ENCODE measurements around the gene SCN8A.

SCN8A gene

GRCh38 chr12:51672334-51672733 is 81.3 kb downstream of the SCN8A start:
- no peak for DNase-seq (ENCODE audit: low read depth)

GRCh38 chr12:51675071-51675803 is 84.2 kb downstream of the SCN8A start:
- DNase-seq (ENCODE audit: low read depth), result no peak

GRCh38 chr12:51676875-51677274 is 85.8 kb downstream of the SCN8A start:
- DNase-seq (ENCODE audit: low read depth), result no peak

- no peak for DNase-seq (ENCODE audit: low read depth)
Measured at GRCh38 chr12:51677284-51677968, 86.4 kb downstream of the SCN8A start.

DNA sequence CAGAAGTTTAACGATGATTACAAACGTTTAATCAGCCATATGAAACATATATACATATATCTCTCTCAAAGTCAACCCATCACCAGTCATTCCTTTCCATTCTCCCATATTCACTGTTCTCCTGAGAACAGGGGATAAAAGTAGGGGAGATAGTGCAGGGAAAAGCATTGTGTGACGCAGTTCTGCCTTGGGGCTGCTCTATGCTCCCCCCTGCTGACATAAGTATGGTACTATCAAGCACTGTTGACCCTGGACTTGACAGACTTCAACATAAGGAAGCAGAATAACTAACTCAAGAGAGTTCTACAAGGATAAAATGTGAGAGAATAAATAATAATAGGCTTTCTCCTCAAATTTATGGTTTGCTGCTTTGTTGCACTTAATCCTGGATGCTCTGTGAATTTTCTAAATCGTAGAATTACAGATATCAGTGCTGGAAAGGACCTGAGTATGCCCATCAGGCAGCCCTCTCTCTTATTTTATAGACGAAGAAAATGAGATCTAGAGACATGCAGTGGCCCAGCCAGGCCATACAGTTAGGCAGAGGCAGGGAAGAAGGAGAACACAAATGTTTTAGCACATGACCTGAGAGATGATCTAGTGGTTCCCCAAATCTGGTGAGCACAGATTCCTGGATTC is 87.2 kb downstream of the SCN8A start:
- DNase-seq (ENCODE audit: low read depth), result no peak

DNA sequence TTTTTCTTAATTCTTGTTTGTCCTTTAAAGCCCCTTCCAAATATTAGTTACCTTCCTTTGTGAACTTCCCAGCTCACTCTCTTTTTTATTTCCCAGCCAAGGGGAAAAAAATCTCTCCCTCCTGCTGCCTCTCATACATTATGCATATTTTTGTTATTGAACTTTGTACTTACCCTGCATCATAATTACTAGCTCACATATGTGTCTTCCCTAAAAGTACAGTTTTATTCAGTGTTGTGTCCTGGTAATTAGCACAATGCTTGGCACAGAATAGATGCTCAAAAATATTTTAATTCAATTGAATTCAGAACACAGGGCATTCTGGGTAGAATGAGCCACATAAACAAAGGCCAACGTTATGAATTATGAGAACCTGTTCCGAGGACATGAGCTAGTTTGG is 91.9 kb downstream of the SCN8A start:
- no peak for DNase-seq (ENCODE audit: low read depth)

GRCh38 chr12:51683763-51684357 is 92.8 kb downstream of the SCN8A start:
- DNase-seq (ENCODE audit: low read depth), result no peak

GRCh38 chr12:51686727-51687126 is 95.7 kb downstream of the SCN8A start:
- no peak for DNase-seq (ENCODE audit: low read depth)

DNA sequence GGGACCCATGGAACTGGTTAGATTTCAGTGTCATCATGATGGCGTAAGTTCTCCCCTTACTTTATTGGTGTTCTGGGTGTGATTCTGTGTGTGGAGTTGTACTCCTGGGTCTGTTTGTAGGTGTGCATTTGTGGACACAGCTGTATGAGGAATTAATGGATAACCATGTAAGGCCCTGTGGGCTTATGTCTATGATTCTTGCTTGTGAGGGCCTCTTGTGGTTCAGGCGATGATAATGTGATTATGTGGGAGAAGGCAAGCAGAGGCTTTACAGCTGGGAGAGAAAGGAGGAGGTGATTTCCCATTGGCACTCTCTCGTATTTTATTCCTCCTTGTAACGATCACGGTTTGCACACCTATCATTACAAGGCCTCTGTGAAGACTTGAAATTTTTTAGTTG is 96.1 kb downstream of the SCN8A start:
- DNase-seq (ENCODE audit: low read depth), result no peak

DNA sequence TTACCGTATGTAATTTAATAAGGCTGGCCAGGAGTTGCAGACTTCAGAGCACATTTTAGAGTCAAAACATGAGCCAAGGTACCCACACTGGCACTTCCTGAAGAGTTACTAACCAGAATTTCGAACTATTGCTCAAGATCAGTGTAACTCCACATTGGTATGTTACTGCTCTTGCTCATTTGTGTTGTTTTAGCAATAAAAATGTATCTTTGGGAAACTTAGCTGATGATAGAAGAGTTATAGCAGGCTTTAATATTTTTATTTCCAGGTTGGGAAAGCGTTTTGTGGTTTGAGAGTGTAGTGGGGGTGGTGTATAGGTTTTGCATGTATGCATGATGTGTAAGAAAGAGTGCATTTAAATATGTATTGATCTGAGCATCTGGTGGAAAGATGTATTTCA is 96.6 kb downstream of the SCN8A start:
- no peak for DNase-seq (ENCODE audit: low read depth)

DNA sequence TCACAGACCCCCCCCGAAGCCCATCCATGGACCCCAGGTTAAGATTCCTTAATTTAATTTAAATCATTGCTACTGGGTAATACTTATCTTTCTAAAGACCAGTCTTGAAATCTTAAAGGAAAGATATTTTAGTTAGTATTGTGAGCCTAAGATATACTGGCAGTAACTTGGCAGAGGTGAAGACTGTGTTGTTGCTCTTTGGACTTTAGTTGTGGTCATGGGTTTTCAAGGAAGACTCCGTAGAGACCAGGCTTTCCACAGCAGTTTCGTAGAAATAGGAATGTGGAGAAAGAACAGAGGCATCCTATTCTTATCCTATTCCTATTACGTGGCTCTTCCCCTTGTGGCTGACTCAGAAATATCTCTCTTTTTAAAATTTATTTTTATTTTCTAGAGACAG is 99.0 kb downstream of the SCN8A start:
- no peak for DNase-seq (ENCODE audit: low read depth)

- DNase-seq (ENCODE audit: low read depth), result no peak
Measured at GRCh38 chr12:51692016-51692415, 101.0 kb downstream of the SCN8A start.

DNA sequence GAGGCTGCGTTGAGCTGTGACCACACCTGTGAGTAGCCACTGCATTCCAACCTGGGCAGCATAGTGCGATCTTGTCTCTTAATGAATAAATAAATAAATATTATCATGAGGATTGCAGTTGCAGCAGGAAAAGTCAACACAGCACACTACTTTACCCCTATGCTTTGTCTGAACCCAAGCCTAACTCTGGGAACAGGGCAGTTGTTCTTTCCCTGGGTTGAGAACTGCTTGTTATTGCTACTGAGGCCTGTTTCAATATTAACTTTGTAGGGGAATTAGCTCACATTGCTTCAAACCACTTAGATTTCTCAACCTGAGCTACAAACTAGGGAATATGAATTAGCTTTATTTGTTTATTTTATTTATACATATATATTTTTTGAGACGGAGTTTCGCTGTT is 102.5 kb downstream of the SCN8A start:
- no peak for DNase-seq (ENCODE audit: low read depth)

- DNase-seq (ENCODE audit: low read depth), result no peak
Measured at GRCh38 chr12:51694146-51694545, 103.1 kb downstream of the SCN8A start.

- DNase-seq (ENCODE audit: low read depth), result no peak
Measured at GRCh38 chr12:51695241-51696010, 104.4 kb downstream of the SCN8A start.

DNA sequence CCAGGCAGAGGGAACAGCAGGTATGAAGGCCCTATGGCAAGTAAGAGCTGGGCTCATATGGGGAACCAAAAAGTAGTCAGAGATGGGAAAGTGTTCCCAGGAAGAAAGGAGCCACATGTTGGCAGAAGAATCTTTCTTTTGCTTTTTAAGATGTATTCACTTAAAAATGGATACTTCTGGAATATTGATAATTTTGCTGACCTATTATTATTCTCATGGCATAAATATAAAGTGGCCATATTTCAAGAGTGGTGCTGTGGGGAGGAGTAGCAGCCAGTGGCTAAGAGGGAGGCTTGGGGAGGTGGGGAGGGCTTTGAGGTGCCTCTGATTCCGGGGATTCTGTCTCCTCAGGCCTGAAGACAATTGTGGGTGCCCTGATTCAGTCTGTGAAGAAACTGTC is 108.2 kb downstream of the SCN8A start:
- no peak for DNase-seq (ENCODE audit: low read depth)

GRCh38 chr12:51700887-51701286 is 109.9 kb downstream of the SCN8A start:
- DNase-seq (ENCODE audit: low read depth), result no peak

DNA sequence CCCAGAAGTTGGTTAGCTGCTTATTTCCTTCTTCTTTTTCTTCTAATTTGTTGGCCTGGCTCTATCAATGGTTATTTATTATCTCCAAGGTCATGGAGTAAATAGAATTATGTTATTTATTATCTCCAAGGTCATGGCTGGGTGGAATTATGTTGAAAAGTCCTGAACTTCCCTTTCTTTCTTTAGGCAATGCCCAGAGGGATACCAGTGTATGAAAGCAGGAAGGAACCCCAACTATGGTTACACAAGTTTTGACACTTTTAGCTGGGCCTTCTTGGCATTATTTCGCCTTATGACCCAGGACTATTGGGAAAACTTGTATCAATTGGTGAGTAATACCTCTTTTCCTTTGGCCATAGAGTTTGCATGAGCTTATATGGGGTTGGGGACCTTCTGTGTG is 111.6 kb downstream of the SCN8A start:
- DNase-seq (ENCODE audit: low read depth), result no peak

- DNase-seq (ENCODE audit: low read depth), result no peak
Measured at GRCh38 chr12:51705450-51705849, 114.4 kb downstream of the SCN8A start.

GRCh38 chr12:51706206-51706605 is 115.2 kb downstream of the SCN8A start:
- no peak for DNase-seq (ENCODE audit: low read depth)

GRCh38 chr12:51714666-51715065 is 123.6 kb downstream of the SCN8A start:
- no peak for DNase-seq (ENCODE audit: low read depth)

DNA sequence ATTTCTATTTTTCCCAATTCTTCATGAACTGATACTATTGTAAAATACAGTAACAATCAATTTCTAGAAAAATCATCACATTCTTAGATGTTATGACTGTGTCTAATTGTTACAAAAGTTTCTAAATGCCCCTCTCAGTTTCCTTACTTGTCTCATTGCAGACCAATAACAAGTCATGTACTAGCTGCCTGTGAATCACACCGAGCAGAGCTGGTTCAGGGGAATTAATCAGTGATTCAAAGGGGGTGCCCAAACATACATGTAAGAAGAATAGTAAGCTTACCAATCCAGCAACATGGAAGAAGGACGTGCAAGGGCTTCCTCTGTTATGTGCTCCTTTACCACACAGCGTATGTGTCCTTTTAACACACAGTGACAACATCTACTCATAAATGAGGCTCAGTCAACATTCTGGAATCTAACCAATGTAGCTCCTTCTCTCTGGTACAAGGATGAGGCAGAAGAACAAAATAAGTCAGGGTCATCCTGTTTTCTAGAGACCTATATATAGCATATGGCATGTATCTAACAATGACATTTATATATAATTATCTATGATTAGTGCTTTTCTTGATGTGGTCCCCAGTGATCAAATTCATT is 126.4 kb downstream of the SCN8A start:
- no peak for DNase-seq (ENCODE audit: low read depth)

All from T-helper 22 cell (primary cell).